Keratinocyte (primary cell): ENCODE results near the gene NLRC3. TPM values are rescaled to one million over a fixed set of nuclear protein-coding genes. Genes with fewer than 3 reads are reported as not detected.

Source experiments
- DNase-seq: peaks from one replicate; pipeline ENCODE4 v3.0.0-alpha.2; 2011; ENCODE audit warnings: low read depth, missing footprints, low spot score
- FAIRE-seq: peaks from 2 replicates; lab custom pipeline; 2011; peaks lifted over from hg19 to GRCh38; lab: Jason Lieb, UNC
- H2AFZ ChIP-seq: 2 replicates; pipeline ENCODE4 v1.6.0; 2012; ENCODE audit warnings: low read length, control low read depth, inconsistent platforms; ENCODE audit not compliant: control insufficient read depth
- H3K27ac ChIP-seq: 2 replicates; pipeline ENCODE4 v1.5.1; 2011; ENCODE audit warnings: low read length; ENCODE audit not compliant: control insufficient read depth, insufficient read depth
- H3K27me3 ChIP-seq: 3 replicates; pipeline ENCODE4 v1.6.0; 2011; ENCODE audit warnings: low read length; ENCODE audit not compliant: control insufficient read depth, insufficient read depth; ENCODE audit errors: extremely low read depth
- H3K36me3 ChIP-seq, 2 experiments: 2 replicates in 1 of 2; 3 replicates in 1 of 2; pipeline ENCODE4 v1.5.1; 2011; ENCODE audit warnings: low read length in 2 of 2, mild to moderate bottlenecking in 1 of 2; ENCODE audit not compliant: control insufficient read depth in 2 of 2, insufficient read depth in 2 of 2; ENCODE audit errors: extremely low read depth in 1 of 2
- H3K4me1 ChIP-seq: 3 replicates; pipeline ENCODE4 v1.5.1; 2011; ENCODE audit warnings: low read length; ENCODE audit not compliant: control insufficient read depth, insufficient read depth; ENCODE audit errors: extremely low read depth
- H3K4me2 ChIP-seq: 3 replicates; pipeline ENCODE4 v1.6.0; 2011; ENCODE audit warnings: low read depth, low read length; ENCODE audit not compliant: control insufficient read depth, insufficient read depth; ENCODE audit errors: extremely low read depth
- H3K4me3 ChIP-seq, 3 experiments: fragments of 200-600 bp in 1 of 3; sonication (generic) in 1 of 3; 2 replicates in 2 of 3; 3 replicates in 1 of 3; pipeline ENCODE4 v1.5.1; 2011 to 2016; ENCODE audit warnings: low read length in 3 of 3, mild to moderate bottlenecking in 3 of 3, control low read depth in 2 of 3, inconsistent platforms in 1 of 3, low read depth in 1 of 3, mixed read lengths in 1 of 3, mixed run types in 1 of 3, moderate library complexity in 1 of 3; ENCODE audit not compliant: control insufficient read depth in 2 of 3, insufficient read depth in 2 of 3; ENCODE audit errors: extremely low read depth in 1 of 3
- H3K79me2 ChIP-seq: 2 replicates; pipeline ENCODE4 v1.6.0; 2012; ENCODE audit warnings: low read length; ENCODE audit not compliant: control insufficient read depth, insufficient read depth
- H3K9ac ChIP-seq: 3 replicates; pipeline ENCODE4 v1.6.0; 2011; ENCODE audit warnings: low read length; ENCODE audit not compliant: control insufficient read depth, insufficient read depth; ENCODE audit errors: extremely low read depth
- H3K9me1 ChIP-seq: 3 replicates; pipeline ENCODE4 v1.6.0; 2011; ENCODE audit warnings: low read length; ENCODE audit not compliant: control insufficient read depth, insufficient read depth; ENCODE audit errors: extremely low read depth
- H3K9me3 ChIP-seq: 2 replicates; pipeline ENCODE4 v1.5.1; 2012; ENCODE audit warnings: low read depth, low read length; ENCODE audit not compliant: control insufficient read depth
- H4K20me1 ChIP-seq: 3 replicates; pipeline ENCODE4 v1.6.0; 2011; ENCODE audit warnings: low read length; ENCODE audit not compliant: control insufficient read depth, insufficient read depth; ENCODE audit errors: extremely low read depth
- EZH2 ChIP-seq: IDR thresholded peaks from one replicate; pipeline ENCODE4 v1.6.1; 2012; ENCODE audit warnings: inconsistent platforms, mild to moderate bottlenecking, low read length, moderate library complexity
- dilution Hi-C: fragments of 300-500 bp; cut with MboI; formaldehyde crosslinking; loops from one replicate; pipeline ENCODE4 v1.7.0; 2020; ENCODE audit warnings: low sequenced_read_pairs; ENCODE audit not compliant: extremely low pct_ligation_motif_present
- polyA plus RNA-seq, 5 experiments: library from polyadenylated mRNA; depleted of rRNA in 3 of 5; stranded (reverse) in 3 of 5; stranded (forward) in 1 of 5; unstranded in 1 of 5; fragments of >200 nt; gene quantifications; 1 replicate in 1 of 5; 2 replicates in 3 of 5; 3 replicates in 1 of 5; pipeline versions ENCODE4 v1.2.1 to v1.2.3, GENCODE V29; 2011 to 2012; ENCODE audit warnings: missing spikeins in 2 of 5, low read depth in 1 of 5, low replicate concordance in 1 of 5
- TF ChIP-seq, protein P1 (sequence below), 3 experiments: IDR thresholded peaks in 1 of 3; conservative IDR thresholded peaks in 1 of 3; optimal IDR thresholded peaks in 1 of 3; 2 replicates in 2 of 3; 3 replicates in 1 of 3; pipeline versions ENCODE3 to v1.5.1; 2011; ENCODE audit warnings: low read length in 3 of 3, mild to moderate bottlenecking in 3 of 3, moderate library complexity in 2 of 3, control low read depth in 1 of 3, inconsistent platforms in 1 of 3; ENCODE audit not compliant: insufficient read depth in 2 of 3; ENCODE audit errors: extremely low read depth in 1 of 3

NLRC3 gene
- polyA plus RNA-seq, 1 donor (not counting 4 experiments of a cell fraction or from before 2014, with no cell fraction given): not detected

DNA sequence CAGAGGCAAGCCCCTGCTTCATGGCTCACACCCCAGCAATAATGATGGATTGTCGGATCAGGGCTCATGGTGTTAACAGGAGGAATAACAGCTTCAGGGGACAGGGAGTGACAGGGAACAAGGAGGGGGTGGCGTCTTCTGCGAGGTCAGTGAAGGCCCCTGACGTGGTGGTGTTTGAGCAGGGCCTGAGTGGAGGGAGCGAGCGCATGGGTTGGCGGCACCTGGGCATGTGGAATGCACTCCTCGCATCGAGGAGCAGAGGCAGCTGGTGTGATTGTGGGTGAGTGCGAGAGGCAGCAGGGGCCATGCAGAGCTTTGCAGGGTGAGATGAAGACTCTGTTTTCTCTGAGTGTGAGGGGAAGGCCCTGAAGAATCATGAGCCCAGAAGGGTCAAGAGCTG is 43.1 kb downstream of the NLRC3 start:
- Histone ChIP-seq H3K27me3 (no peaks in the 10 kb centered on the region), H3K9me1 (no peaks in the 10 kb centered on the region), H3K27ac (no peak overlapping the region), H3K4me3 (no peak overlapping the region), H3K4me2 (no peak overlapping the region), H2AFZ (no peak overlapping the region), H4K20me1 (no peaks in the 10 kb centered on the region), H3K36me3 (peaks cover 15 to 24% of the 10 kb centered on the region in 2 experiments), H3K4me1 (no peaks in the 10 kb centered on the region), H3K9ac (no peak overlapping the region), H3K9me3 (no peaks in the 10 kb centered on the region), H3K79me2 (no peaks in the 10 kb centered on the region)
- TF ChIP-seq, protein P1, sequence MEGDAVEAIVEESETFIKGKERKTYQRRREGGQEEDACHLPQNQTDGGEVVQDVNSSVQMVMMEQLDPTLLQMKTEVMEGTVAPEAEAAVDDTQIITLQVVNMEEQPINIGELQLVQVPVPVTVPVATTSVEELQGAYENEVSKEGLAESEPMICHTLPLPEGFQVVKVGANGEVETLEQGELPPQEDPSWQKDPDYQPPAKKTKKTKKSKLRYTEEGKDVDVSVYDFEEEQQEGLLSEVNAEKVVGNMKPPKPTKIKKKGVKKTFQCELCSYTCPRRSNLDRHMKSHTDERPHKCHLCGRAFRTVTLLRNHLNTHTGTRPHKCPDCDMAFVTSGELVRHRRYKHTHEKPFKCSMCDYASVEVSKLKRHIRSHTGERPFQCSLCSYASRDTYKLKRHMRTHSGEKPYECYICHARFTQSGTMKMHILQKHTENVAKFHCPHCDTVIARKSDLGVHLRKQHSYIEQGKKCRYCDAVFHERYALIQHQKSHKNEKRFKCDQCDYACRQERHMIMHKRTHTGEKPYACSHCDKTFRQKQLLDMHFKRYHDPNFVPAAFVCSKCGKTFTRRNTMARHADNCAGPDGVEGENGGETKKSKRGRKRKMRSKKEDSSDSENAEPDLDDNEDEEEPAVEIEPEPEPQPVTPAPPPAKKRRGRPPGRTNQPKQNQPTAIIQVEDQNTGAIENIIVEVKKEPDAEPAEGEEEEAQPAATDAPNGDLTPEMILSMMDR (optimal IDR thresholded peaks at IDR 0.05 in 1 of 3, IDR thresholded peaks at IDR 0.05 in 1 of 3, conservative IDR thresholded peaks at IDR 0.05 in 1 of 3; ENCODE audit: extremely low read depth in 1 of 3, insufficient read depth in 2 of 3, low read length in 3 of 3): no peak
- no peak for TF ChIP-seq EZH2
- no peak for DNase-seq
- no peak for FAIRE-seq
- dilution Hi-C loops: no loop called here

DNA sequence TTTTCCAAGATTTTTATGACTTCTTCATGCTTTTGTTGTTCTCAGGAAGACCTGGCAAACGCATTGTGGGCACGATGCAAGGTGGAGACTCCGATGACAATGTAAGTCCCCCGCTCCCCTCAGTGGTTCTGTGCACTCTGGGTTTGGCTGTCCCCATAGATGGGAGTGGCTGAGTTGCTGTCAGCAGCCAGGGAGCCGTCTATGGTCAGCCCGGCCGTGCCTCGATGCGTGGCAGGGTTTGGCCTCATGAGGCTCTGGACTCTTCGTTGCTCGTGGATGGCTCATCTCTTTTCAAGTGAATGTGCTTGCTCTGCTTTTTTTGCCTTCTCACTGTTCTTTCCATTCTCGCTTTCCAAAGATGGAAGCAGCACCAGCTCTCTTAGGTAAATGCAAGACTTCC is 44.5 kb downstream of the NLRC3 start:
- DNase-seq (no peak), FAIRE-seq (no peak)
- Histone ChIP-seq H3K9me3 (no peaks in the 10 kb centered on the region), H3K9ac (no peak overlapping the region), H2AFZ (no peak overlapping the region), H3K4me2 (no peak overlapping the region), H3K36me3 (peaks cover 15 to 18% of the 10 kb centered on the region in 2 experiments), H4K20me1 (no peaks in the 10 kb centered on the region), H3K4me3 (no peak overlapping the region), H3K4me1 (no peaks in the 10 kb centered on the region), H3K27me3 (no peaks in the 10 kb centered on the region), H3K9me1 (no peaks in the 10 kb centered on the region), H3K79me2 (no peaks in the 10 kb centered on the region), H3K27ac (no peak overlapping the region)
- TF ChIP-seq, protein P1 (optimal IDR thresholded peaks at IDR 0.05 in 1 of 3, IDR thresholded peaks at IDR 0.05 in 1 of 3, conservative IDR thresholded peaks at IDR 0.05 in 1 of 3; ENCODE audit: extremely low read depth in 1 of 3, insufficient read depth in 2 of 3, low read length in 3 of 3): no peak
- no peak for TF ChIP-seq EZH2
- dilution Hi-C loops: no loop called here
